ENCODE results near the gene HIF1AN.

The HIF1AN gene

GRCh38 chr10:100535715-100536353 lies at the start of gene HIF1AN:
Gene HIF1AN (plus strand): TSS chr10:100535943. CDS start chr10:100535959, 16 bp downstream.
- peak; percentile 94 for DNase-seq

- no peak for DNase-seq
These were observed 48.2 kb upstream of the HIF1AN start for GRCh38 chr10:100487529-100487928.

- no peak for DNase-seq
These were observed 46.3 kb upstream of the HIF1AN start for GRCh38 chr10:100489396-100489795.

- DNase-seq, result no peak
These were observed 45.2 kb upstream of the HIF1AN start for GRCh38 chr10:100490531-100490930.

- DNase-seq, result no peak
These were observed 39.2 kb upstream of the HIF1AN start for GRCh38 chr10:100496567-100496966.

- DNase-seq, result no peak
These were observed 37.7 kb upstream of the HIF1AN start for GRCh38 chr10:100498059-100498458.

GRCh38 chr10:100501423-100501822 lies 34.3 kb upstream of the HIF1AN start:
- no peak for DNase-seq

GRCh38 chr10:100502926-100503494 lies 32.7 kb upstream of the HIF1AN start:
- no peak for DNase-seq

GRCh38 chr10:100504096-100504495 lies 31.6 kb upstream of the HIF1AN start:
- DNase-seq, result no peak

- DNase-seq, result no peak
These were observed 30.6 kb upstream of the HIF1AN start for GRCh38 chr10:100505164-100505563.

GRCh38 chr10:100506596-100507356 lies 29.0 kb upstream of the HIF1AN start:
- no peak for DNase-seq

GRCh38 chr10:100507357-100507732 lies 28.4 kb upstream of the HIF1AN start:
- DNase-seq, result no peak

GRCh38 chr10:100508266-100508665 lies 27.5 kb upstream of the HIF1AN start:
- DNase-seq, result no peak

- DNase-seq, result peak; percentile 51 to 83
These were observed 27.0 kb upstream of the HIF1AN start for GRCh38 chr10:100508691-100509150.

- peak; percentile 75 to 82 for DNase-seq
These were observed 26.4 kb upstream of the HIF1AN start for GRCh38 chr10:100509241-100509840.

- DNase-seq, result peak; percentile 67 to 83
These were observed 25.0 kb upstream of the HIF1AN start for GRCh38 chr10:100510533-100511308.

GRCh38 chr10:100515612-100516011 lies 20.1 kb upstream of the HIF1AN start:
- DNase-seq, result no peak

- DNase-seq, result no peak
These were observed 18.9 kb upstream of the HIF1AN start for GRCh38 chr10:100516847-100517246.

- DNase-seq, result peak; percentile 43 to 73
These were observed 16.9 kb upstream of the HIF1AN start for GRCh38 chr10:100518761-100519241.

GRCh38 chr10:100519311-100520051 lies 16.3 kb upstream of the HIF1AN start, which contains the start of gene SEC31B:
Gene SEC31B (minus strand): TSS chr10:100519861. CDS start chr10:100516952, 2,909 bp downstream.
- no peak for DNase-seq

- DNase-seq, result no peak
These were observed 14.9 kb upstream of the HIF1AN start for GRCh38 chr10:100520811-100521210.
